ENCODE measurements around the gene CMPK2. TPM values are rescaled to one million over a fixed set of nuclear protein-coding genes. Genes with fewer than 3 reads are reported as not detected.

The CMPK2 gene
- total RNA-seq, 1 experiment from 2014 or later = 0.80 TPM

DNA sequence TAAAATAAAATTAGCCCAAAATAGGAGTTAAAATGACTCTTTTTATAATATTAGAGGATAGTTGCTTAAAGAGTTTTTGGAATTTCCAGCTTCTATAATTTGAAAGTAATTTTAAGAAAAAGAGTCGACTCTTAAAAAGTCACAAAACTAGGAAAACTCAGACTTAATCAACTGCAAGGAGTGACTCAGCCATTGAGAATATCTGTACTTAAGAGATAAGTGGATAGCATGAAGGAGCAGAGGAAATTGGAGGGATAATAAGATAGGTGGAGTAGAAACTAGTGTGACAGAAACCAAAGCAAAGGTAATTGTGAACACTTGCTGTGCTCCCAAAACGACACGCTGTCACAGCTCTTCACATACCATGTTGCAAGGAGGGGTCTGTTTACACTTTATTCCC lies 20.3 kb upstream of the CMPK2 start:
- ChIA-PET CTCF (no interaction called here), POLR2A (no interaction called here)
- ATAC-seq = no peak
- in situ Hi-C loops (cut with HindIII; ENCODE audit: low pct_unique_long_range_greater_than_20kb, low sequenced_read_pairs) = no loop called here
- DNase-seq (ENCODE audit: low read depth, low spot score) = no peak
- no peaks in the 10 kb centered on the region for H3K36me3 ChIP-seq (ENCODE audit: control insufficient read depth, insufficient read depth, low read length)
- no peaks in the 10 kb centered on the region for H3K4me1 ChIP-seq (ENCODE audit: control insufficient read depth, insufficient read depth, low read length)
- TF ChIP-seq POLR2AphosphoS5 (IDR thresholded peaks at IDR 0.05; ENCODE audit: low read depth, low read length) (no peak), TCF7L2 (IDR thresholded peaks at IDR 0.05; ENCODE audit: low read depth, low read length) (no peak), SIN3A (IDR thresholded peaks at IDR 0.05; ENCODE audit: borderline replicate concordance, insufficient read depth, low read depth, low read length) (no peak)
- TF ChIP-seq, protein P1, sequence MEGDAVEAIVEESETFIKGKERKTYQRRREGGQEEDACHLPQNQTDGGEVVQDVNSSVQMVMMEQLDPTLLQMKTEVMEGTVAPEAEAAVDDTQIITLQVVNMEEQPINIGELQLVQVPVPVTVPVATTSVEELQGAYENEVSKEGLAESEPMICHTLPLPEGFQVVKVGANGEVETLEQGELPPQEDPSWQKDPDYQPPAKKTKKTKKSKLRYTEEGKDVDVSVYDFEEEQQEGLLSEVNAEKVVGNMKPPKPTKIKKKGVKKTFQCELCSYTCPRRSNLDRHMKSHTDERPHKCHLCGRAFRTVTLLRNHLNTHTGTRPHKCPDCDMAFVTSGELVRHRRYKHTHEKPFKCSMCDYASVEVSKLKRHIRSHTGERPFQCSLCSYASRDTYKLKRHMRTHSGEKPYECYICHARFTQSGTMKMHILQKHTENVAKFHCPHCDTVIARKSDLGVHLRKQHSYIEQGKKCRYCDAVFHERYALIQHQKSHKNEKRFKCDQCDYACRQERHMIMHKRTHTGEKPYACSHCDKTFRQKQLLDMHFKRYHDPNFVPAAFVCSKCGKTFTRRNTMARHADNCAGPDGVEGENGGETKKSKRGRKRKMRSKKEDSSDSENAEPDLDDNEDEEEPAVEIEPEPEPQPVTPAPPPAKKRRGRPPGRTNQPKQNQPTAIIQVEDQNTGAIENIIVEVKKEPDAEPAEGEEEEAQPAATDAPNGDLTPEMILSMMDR (IDR thresholded peaks at IDR 0.05) = no peak
- TF ChIP-seq, protein P2, sequence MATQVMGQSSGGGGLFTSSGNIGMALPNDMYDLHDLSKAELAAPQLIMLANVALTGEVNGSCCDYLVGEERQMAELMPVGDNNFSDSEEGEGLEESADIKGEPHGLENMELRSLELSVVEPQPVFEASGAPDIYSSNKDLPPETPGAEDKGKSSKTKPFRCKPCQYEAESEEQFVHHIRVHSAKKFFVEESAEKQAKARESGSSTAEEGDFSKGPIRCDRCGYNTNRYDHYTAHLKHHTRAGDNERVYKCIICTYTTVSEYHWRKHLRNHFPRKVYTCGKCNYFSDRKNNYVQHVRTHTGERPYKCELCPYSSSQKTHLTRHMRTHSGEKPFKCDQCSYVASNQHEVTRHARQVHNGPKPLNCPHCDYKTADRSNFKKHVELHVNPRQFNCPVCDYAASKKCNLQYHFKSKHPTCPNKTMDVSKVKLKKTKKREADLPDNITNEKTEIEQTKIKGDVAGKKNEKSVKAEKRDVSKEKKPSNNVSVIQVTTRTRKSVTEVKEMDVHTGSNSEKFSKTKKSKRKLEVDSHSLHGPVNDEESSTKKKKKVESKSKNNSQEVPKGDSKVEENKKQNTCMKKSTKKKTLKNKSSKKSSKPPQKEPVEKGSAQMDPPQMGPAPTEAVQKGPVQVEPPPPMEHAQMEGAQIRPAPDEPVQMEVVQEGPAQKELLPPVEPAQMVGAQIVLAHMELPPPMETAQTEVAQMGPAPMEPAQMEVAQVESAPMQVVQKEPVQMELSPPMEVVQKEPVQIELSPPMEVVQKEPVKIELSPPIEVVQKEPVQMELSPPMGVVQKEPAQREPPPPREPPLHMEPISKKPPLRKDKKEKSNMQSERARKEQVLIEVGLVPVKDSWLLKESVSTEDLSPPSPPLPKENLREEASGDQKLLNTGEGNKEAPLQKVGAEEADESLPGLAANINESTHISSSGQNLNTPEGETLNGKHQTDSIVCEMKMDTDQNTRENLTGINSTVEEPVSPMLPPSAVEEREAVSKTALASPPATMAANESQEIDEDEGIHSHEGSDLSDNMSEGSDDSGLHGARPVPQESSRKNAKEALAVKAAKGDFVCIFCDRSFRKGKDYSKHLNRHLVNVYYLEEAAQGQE (IDR thresholded peaks at IDR 0.05; ENCODE audit: insufficient read depth in 1 of 2, low read depth in 2 of 2, low read length in 1 of 2) = no peak
- BruUV-seq (replicated peaks) = no TSS peak
- no peak overlapping the region for H3K4me3 ChIP-seq (ENCODE audit: low read depth in 2 of 2, low read length in 2 of 2)
- no peaks in the 10 kb centered on the region for H3K9me3 ChIP-seq (ENCODE audit: control insufficient read depth, insufficient read depth, low read depth, low read length)
- H3K27ac ChIP-seq (ENCODE audit: low read length) = no peak overlapping the region
- intact Hi-C loops (cut with micrococcal nuclease; ENCODE audit: unreplicated experiment) = no loop called here
- H3K27me3 ChIP-seq (ENCODE audit: control insufficient read depth, insufficient read depth, low read length) = no peaks in the 10 kb centered on the region

DNA sequence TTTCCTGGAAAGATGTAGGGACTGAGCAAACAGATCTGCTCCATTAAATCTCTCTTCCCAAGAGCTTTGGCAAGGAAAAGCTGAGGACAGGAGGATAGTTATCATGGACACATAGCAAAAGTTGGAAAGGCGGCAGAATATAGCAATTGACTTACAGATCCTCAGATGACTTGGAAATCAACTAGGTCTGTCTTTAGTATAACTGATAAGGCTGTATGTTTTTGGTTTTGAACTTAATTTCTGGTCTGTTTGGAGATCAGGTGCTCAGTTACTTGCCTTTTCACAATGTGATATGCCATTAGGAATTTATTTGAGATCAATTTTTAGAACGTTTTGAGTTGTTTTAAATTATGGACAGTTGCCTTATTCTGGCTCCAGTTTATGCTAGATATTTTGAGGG lies 19.8 kb upstream of the CMPK2 start:
- no TSS peak for BruUV-seq (replicated peaks)
- Histone ChIP-seq H3K4me3 (ENCODE audit: low read depth in 2 of 2, low read length in 2 of 2) (no peak overlapping the region), H3K27me3 (ENCODE audit: control insufficient read depth, insufficient read depth, low read length) (no peaks in the 10 kb centered on the region), H3K27ac (ENCODE audit: low read length) (no peak overlapping the region), H3K9me3 (ENCODE audit: control insufficient read depth, insufficient read depth, low read depth, low read length) (no peaks in the 10 kb centered on the region), H3K4me1 (ENCODE audit: control insufficient read depth, insufficient read depth, low read length) (no peaks in the 10 kb centered on the region), H3K36me3 (ENCODE audit: control insufficient read depth, insufficient read depth, low read length) (no peaks in the 10 kb centered on the region)
- in situ Hi-C loops (cut with HindIII; ENCODE audit: low pct_unique_long_range_greater_than_20kb, low sequenced_read_pairs) (no loop called here), intact Hi-C loops (cut with micrococcal nuclease; ENCODE audit: unreplicated experiment) (no loop called here)
- no peak for ATAC-seq
- CTCF ChIA-PET = no interaction called here
- no peak for DNase-seq (ENCODE audit: low read depth, low spot score)
- POLR2A ChIA-PET = no interaction called here
- no peak for TF ChIP-seq SIN3A (IDR thresholded peaks at IDR 0.05; ENCODE audit: borderline replicate concordance, insufficient read depth, low read depth, low read length)
- TF ChIP-seq TCF7L2 (IDR thresholded peaks at IDR 0.05; ENCODE audit: low read depth, low read length) = no peak

DNA sequence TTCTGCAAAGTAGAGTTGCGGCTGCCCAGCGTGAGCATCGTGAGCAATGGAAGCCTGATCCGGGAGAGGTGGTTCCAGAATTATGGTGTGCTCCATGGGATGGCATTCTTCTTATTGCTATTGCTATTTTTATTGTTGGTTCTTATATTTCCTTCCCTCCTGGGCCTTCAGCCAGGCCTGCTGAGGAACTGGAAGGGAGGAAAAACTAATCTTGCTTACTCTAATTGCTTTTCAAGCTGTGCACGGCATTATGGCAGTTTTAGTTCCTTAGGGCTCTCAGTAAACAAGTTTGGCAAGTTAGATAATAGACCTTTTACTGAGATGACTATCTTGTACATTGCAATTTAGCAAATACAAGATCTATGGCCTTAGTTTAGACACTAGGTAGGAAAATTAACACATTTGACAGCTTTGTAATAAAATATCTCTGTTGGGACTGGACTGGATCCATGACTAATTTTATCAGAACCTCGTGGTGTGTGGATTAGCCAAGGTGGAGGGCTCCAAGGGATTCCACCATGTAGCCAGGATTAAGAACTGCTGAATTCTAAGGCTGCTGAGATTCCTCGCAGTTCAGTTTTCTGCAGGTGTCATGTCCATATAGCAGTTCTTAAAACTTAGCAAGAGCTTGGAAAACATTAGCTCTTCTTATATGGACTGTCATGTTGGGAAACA lies 17.9 kb upstream of the CMPK2 start:
- no peaks in the 10 kb centered on the region for H3K36me3 ChIP-seq (ENCODE audit: control insufficient read depth, insufficient read depth, low read length)
- ChIA-PET POLR2A (no interaction called here), CTCF (no interaction called here)
- DNase-seq (ENCODE audit: low read depth, low spot score) = no peak
- H3K4me3 ChIP-seq (ENCODE audit: low read depth in 2 of 2, low read length in 2 of 2) = no peak overlapping the region
- no peak overlapping the region for H3K27ac ChIP-seq (ENCODE audit: low read length)
- in situ Hi-C loops (cut with HindIII; ENCODE audit: low pct_unique_long_range_greater_than_20kb, low sequenced_read_pairs) (no loop called here), intact Hi-C loops (cut with micrococcal nuclease; ENCODE audit: unreplicated experiment) (no loop called here)
- TF ChIP-seq TCF7L2 (IDR thresholded peaks at IDR 0.05; ENCODE audit: low read depth, low read length) (no peak), POLR2AphosphoS5 (IDR thresholded peaks at IDR 0.05; ENCODE audit: low read depth, low read length) (no peak), SIN3A (IDR thresholded peaks at IDR 0.05; ENCODE audit: borderline replicate concordance, insufficient read depth, low read depth, low read length) (no peak)
- TF ChIP-seq, protein P2 (IDR thresholded peaks at IDR 0.05; ENCODE audit: insufficient read depth in 1 of 2, low read depth in 2 of 2, low read length in 1 of 2) = no peak
- TF ChIP-seq, protein P1 (IDR thresholded peaks at IDR 0.05) = no peak
- no peaks in the 10 kb centered on the region for H3K9me3 ChIP-seq (ENCODE audit: control insufficient read depth, insufficient read depth, low read depth, low read length)
- H3K4me1 ChIP-seq (ENCODE audit: control insufficient read depth, insufficient read depth, low read length) = no peaks in the 10 kb centered on the region
- 0 out of 2 replicates have a peak, but pooled peaks cover under 1% of the 10 kb centered on the region for H3K27me3 ChIP-seq (ENCODE audit: control insufficient read depth, insufficient read depth, low read length)
- no TSS peak for BruUV-seq (replicated peaks)
- ATAC-seq = no peak

Measured in Panc1 (cell line).